ENCODE results near the gene CAPSL. TPM values are rescaled to one million over a fixed set of nuclear protein-coding genes. Genes with fewer than 3 reads are reported as not detected.

The CAPSL gene
- total RNA-seq, 1 donor from 2014 or later, result not detected

GRCh38 chr5:35908228-35908627 lies 30.2 kb downstream of the CAPSL start:
- no peak overlapping the region for H3K27ac ChIP-seq
- DNase-seq (ENCODE audit: extremely low spot score in 2 of 2), result no peak
- no peaks in the 10 kb centered on the region for H3K27me3 ChIP-seq
- H3K36me3 ChIP-seq, result no peaks in the 10 kb centered on the region
- intact Hi-C loops (cut with DNase I), result no loop called here
- no peaks in the 10 kb centered on the region for H3K9me3 ChIP-seq
- TF ChIP-seq, protein P1, sequence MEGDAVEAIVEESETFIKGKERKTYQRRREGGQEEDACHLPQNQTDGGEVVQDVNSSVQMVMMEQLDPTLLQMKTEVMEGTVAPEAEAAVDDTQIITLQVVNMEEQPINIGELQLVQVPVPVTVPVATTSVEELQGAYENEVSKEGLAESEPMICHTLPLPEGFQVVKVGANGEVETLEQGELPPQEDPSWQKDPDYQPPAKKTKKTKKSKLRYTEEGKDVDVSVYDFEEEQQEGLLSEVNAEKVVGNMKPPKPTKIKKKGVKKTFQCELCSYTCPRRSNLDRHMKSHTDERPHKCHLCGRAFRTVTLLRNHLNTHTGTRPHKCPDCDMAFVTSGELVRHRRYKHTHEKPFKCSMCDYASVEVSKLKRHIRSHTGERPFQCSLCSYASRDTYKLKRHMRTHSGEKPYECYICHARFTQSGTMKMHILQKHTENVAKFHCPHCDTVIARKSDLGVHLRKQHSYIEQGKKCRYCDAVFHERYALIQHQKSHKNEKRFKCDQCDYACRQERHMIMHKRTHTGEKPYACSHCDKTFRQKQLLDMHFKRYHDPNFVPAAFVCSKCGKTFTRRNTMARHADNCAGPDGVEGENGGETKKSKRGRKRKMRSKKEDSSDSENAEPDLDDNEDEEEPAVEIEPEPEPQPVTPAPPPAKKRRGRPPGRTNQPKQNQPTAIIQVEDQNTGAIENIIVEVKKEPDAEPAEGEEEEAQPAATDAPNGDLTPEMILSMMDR (IDR thresholded peaks at IDR 0.05), result no peak
- TF ChIP-seq POLR2A (IDR thresholded peaks at IDR 0.05), result no peak
- no peak for TF ChIP-seq POLR2AphosphoS5 (IDR thresholded peaks at IDR 0.05; ENCODE audit: insufficient read depth in 1 of 2, low read depth in 1 of 2)
- H3K4me1 ChIP-seq, result no peaks in the 10 kb centered on the region
- H3K4me3 ChIP-seq, result no peak overlapping the region

DNA sequence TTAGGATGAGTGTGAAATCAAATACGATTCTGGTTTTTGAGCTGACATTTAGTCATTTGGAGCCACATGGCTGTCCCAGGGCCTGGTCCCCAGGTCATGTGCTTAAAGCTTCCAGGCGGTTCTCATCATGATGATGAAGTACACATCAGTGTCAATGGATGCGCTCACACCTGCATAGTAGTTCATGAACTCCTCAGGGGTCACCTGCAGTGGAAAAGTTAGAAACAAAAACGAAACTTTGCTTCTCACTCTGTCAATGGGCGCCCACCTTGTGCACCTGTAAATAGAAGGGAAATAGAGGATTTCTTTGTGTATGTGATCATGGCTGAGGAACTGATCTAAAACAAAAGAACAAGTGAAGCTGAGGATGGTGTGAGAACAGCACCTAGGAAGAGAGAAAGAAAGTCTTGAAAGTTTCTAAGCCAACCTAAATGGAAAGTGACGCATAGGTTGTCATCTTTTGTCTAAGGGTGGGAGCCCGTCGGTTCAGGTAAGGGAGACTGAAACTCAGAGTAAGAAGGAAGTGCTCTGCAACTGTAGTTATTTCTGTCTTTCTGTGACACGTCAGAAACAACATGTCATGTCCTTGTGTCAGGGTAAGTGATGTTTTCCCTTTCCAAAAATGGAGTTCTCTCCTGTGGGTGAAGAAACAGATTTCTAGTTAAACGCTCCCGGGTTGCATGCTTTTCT lies 33.8 kb downstream of the CAPSL start:
- Histone ChIP-seq H3K27ac (no peak overlapping the region), H3K4me3 (no peak overlapping the region), H3K36me3 (no peaks in the 10 kb centered on the region), H3K27me3 (no peaks in the 10 kb centered on the region), H3K4me1 (no peaks in the 10 kb centered on the region), H3K9me3 (no peaks in the 10 kb centered on the region)
- intact Hi-C loops (cut with DNase I), result no loop called here
- TF ChIP-seq, protein P1 (IDR thresholded peaks at IDR 0.05), result no peak
- TF ChIP-seq POLR2A (IDR thresholded peaks at IDR 0.05) (no peak), POLR2AphosphoS5 (IDR thresholded peaks at IDR 0.05; ENCODE audit: insufficient read depth in 1 of 2, low read depth in 1 of 2) (no peak)
- no peak for DNase-seq (ENCODE audit: extremely low spot score in 2 of 2)

- intact Hi-C loops (cut with DNase I), result no loop called here
- no peak overlapping the region for H3K27ac ChIP-seq
- TF ChIP-seq POLR2AphosphoS5 (IDR thresholded peaks at IDR 0.05; ENCODE audit: insufficient read depth in 1 of 2, low read depth in 1 of 2) (no peak), POLR2A (IDR thresholded peaks at IDR 0.05) (no peak)
- TF ChIP-seq, protein P1 (IDR thresholded peaks at IDR 0.05), result no peak
- no peak overlapping the region for H3K4me3 ChIP-seq
- no peaks in the 10 kb centered on the region for H3K27me3 ChIP-seq
- H3K4me1 ChIP-seq, result no peaks in the 10 kb centered on the region
- no peaks in the 10 kb centered on the region for H3K36me3 ChIP-seq
- no peak for DNase-seq (ENCODE audit: extremely low spot score in 2 of 2)
- no peaks in the 10 kb centered on the region for H3K9me3 ChIP-seq
These were observed 34.7 kb downstream of the CAPSL start for GRCh38 chr5:35903631-35904203.

- intact Hi-C loops (cut with DNase I), result no loop called here
- H3K36me3 ChIP-seq, result no peaks in the 10 kb centered on the region
- no peak overlapping the region for H3K27ac ChIP-seq
- no peak for DNase-seq (ENCODE audit: extremely low spot score in 2 of 2)
- no peaks in the 10 kb centered on the region for H3K9me3 ChIP-seq
- no peaks in the 10 kb centered on the region for H3K27me3 ChIP-seq
- no peaks in the 10 kb centered on the region for H3K4me1 ChIP-seq
- TF ChIP-seq POLR2A (IDR thresholded peaks at IDR 0.05) (no peak), POLR2AphosphoS5 (IDR thresholded peaks at IDR 0.05; ENCODE audit: insufficient read depth in 1 of 2, low read depth in 1 of 2) (no peak)
- TF ChIP-seq, protein P1 (IDR thresholded peaks at IDR 0.05), result no peak
- no peak overlapping the region for H3K4me3 ChIP-seq
These were observed 36.3 kb downstream of the CAPSL start for GRCh38 chr5:35902046-35902672.
